ENCODE data around the gene CHP1.

DNA sequence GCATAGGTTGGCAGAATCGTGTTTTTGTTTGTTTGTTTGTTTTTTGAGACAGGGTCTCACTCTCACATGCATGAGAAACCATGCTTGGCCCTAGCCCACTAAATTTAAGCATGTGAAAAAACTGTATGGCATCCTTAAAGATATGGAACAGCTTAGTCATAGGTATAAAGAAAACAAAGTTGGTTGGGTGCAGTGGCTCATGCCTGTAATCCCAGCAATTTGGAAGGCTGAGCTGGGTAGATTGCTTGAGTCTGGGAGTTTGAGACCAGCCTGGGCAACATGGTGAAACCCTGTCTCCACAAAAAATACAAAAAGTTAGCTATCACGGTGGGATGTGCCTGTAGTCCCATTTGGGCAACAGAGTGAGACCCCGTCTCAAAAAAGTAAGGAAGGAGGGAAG is 25.8 kb upstream of the CHP1 start:
- TF ChIP-seq, protein P1, sequence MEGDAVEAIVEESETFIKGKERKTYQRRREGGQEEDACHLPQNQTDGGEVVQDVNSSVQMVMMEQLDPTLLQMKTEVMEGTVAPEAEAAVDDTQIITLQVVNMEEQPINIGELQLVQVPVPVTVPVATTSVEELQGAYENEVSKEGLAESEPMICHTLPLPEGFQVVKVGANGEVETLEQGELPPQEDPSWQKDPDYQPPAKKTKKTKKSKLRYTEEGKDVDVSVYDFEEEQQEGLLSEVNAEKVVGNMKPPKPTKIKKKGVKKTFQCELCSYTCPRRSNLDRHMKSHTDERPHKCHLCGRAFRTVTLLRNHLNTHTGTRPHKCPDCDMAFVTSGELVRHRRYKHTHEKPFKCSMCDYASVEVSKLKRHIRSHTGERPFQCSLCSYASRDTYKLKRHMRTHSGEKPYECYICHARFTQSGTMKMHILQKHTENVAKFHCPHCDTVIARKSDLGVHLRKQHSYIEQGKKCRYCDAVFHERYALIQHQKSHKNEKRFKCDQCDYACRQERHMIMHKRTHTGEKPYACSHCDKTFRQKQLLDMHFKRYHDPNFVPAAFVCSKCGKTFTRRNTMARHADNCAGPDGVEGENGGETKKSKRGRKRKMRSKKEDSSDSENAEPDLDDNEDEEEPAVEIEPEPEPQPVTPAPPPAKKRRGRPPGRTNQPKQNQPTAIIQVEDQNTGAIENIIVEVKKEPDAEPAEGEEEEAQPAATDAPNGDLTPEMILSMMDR (conservative IDR thresholded peaks at IDR 0.05; ENCODE audit: low read length), result no peak
- no peak for TF ChIP-seq EZH2phosphoT487 (IDR thresholded peaks at IDR 0.05; ENCODE audit: borderline replicate concordance)
